ENCODE data around the gene TRMU.

TRMU gene

DNA sequence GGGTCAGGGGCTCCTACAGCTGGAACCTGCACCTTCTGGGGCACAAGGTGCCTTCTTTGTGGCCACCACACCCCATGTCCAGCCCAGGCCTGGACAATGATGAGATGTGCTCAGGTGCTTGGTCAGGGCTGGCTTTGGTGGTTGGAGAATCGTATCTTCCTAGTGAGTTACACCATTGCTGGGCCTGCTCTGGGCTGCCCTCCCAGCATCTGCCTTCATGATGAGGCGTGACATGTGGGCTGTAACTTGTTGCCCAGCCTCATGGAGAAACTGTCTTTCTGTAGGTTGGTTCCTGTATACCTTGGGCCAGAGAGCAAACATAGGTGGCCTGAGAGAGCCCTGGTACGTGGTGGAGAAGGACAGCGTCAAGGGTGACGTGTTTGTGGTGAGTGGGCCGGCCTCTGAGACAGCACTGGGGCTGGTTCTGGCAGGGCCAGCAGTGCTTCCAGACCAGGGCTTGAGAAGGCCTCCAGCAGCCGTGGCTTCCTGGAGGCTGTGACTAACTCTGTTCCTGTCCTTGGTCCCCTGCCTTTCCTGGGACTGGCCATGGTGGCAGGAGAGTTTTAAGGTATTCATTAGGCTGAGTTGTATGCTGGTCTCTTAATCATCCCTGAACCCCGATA, 18.1 kb downstream of the TRMU start:
- Histone ChIP-seq H3K9me3 (ENCODE audit: control insufficient read depth in 1 of 2, low read length in 2 of 2) (no peaks in the 10 kb centered on the region), H3K36me3 (ENCODE audit: control insufficient read depth in 1 of 2, insufficient read depth in 2 of 2, low read length in 2 of 2) (peaks cover 42 to 70% of the 10 kb centered on the region in 2 donors), H3K27me3 (ENCODE audit: low read depth, low read length) (no peaks in the 10 kb centered on the region), H3K27ac (ENCODE audit: low read length) (no peak overlapping the region), H3K4me3 (ENCODE audit: low read depth in 1 of 2, low read length in 2 of 2) (no peak overlapping the region), H3K4me1 (ENCODE audit: control insufficient read depth in 1 of 2, insufficient read depth in 2 of 2, low read length in 2 of 2) (no peaks in the 10 kb centered on the region)

DNA sequence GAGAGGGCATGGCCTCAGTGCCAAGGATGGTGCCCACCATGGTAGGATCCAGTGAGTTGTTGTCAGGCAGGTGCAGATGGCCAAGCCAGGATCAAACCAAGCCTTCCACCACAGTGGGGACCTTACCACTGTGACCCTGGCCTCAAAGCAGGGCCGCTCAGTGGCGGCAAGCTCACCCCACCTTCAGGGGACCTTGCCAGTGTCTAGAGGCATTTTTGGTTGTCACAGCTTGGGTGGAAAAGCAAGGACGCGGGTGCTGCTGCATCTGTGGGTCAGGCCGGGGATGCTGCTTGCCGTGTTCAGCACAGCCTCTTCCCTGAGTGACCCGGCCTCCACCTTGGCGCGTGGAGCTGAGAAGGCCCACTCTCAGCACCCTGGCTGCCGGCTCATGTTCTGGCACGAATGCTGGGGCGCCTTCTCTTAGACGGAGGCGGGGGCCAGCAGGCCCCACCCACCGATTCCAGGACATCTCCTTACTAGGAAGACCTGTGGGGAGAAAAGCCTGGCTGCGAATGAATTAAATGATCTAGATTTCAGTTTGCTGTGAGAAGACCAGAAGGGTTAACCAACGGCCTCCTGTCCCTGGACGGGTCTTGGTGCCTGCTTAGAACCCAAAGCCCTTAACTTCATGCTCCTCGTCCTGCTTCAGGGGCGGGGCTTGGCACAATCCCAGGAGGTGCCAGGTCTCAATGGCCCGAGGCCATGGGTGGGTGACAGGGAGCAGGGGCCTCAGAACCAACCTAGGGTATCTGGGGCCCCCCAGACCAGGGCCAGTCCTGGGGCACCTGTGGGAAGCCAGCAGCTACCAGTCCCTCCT, 18.9 kb downstream of the TRMU start:
- no peaks in the 10 kb centered on the region for H3K4me1 ChIP-seq (ENCODE audit: control insufficient read depth in 1 of 2, insufficient read depth in 2 of 2, low read length in 2 of 2)
- peaks cover 37 to 67% of the 10 kb centered on the region in 2 donors for H3K36me3 ChIP-seq (ENCODE audit: control insufficient read depth in 1 of 2, insufficient read depth in 2 of 2, low read length in 2 of 2)
- H3K27me3 ChIP-seq (ENCODE audit: low read depth, low read length) = no peaks in the 10 kb centered on the region
- H3K4me3 ChIP-seq (ENCODE audit: low read depth in 1 of 2, low read length in 2 of 2) = no peak overlapping the region
- H3K27ac ChIP-seq (ENCODE audit: low read length) = no peak overlapping the region
- H3K9me3 ChIP-seq (ENCODE audit: control insufficient read depth in 1 of 2, low read length in 2 of 2) = no peaks in the 10 kb centered on the region

DNA sequence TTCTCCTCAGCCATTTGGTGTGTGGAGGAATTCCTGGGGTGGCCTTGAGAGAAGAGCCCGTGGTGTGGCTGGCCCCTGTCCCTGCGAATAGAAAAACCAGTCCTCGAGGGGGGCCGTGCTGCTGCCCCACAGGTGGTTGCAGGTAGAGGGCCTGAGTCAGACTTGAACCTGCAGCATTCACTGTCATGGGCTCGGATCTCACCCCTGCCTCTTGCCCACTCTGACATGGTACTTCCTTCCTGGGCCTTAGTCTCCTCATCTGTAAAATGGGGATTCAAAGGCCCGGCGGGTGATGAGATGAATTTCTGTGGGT, 19.4 kb downstream of the TRMU start:
- no peak overlapping the region for H3K4me3 ChIP-seq (ENCODE audit: low read depth in 1 of 2, low read length in 2 of 2)
- H3K27me3 ChIP-seq (ENCODE audit: low read depth, low read length) = no peaks in the 10 kb centered on the region
- H3K4me1 ChIP-seq (ENCODE audit: control insufficient read depth in 1 of 2, insufficient read depth in 2 of 2, low read length in 2 of 2) = no peaks in the 10 kb centered on the region
- no peaks in the 10 kb centered on the region for H3K9me3 ChIP-seq (ENCODE audit: control insufficient read depth in 1 of 2, low read length in 2 of 2)
- H3K27ac ChIP-seq (ENCODE audit: low read length) = no peak overlapping the region
- peaks cover 34 to 67% of the 10 kb centered on the region in 2 donors for H3K36me3 ChIP-seq (ENCODE audit: control insufficient read depth in 1 of 2, insufficient read depth in 2 of 2, low read length in 2 of 2)

GRCh38 chr22:46355369-46355995, 20.0 kb downstream of the TRMU start:
- H3K9me3 ChIP-seq (ENCODE audit: control insufficient read depth in 1 of 2, low read length in 2 of 2) = no peaks in the 10 kb centered on the region
- no peaks in the 10 kb centered on the region for H3K4me1 ChIP-seq (ENCODE audit: control insufficient read depth in 1 of 2, insufficient read depth in 2 of 2, low read length in 2 of 2)
- H3K27ac ChIP-seq (ENCODE audit: low read length) = no peak overlapping the region
- no peaks in the 10 kb centered on the region for H3K27me3 ChIP-seq (ENCODE audit: low read depth, low read length)
- H3K4me3 ChIP-seq (ENCODE audit: low read depth in 1 of 2, low read length in 2 of 2) = no peak overlapping the region
- H3K36me3 ChIP-seq (ENCODE audit: control insufficient read depth in 1 of 2, insufficient read depth in 2 of 2, low read length in 2 of 2) = peaks cover 29 to 65% of the 10 kb centered on the region in 2 donors

- Histone ChIP-seq H3K4me3 (ENCODE audit: low read depth in 1 of 2, low read length in 2 of 2) (no peak overlapping the region), H3K4me1 (ENCODE audit: control insufficient read depth in 1 of 2, insufficient read depth in 2 of 2, low read length in 2 of 2) (no peaks in the 10 kb centered on the region), H3K27ac (ENCODE audit: low read length) (no peak overlapping the region), H3K9me3 (ENCODE audit: control insufficient read depth in 1 of 2, low read length in 2 of 2) (no peaks in the 10 kb centered on the region), H3K27me3 (ENCODE audit: low read depth, low read length) (no peaks in the 10 kb centered on the region), H3K36me3 (ENCODE audit: control insufficient read depth in 1 of 2, insufficient read depth in 2 of 2, low read length in 2 of 2) (peaks cover 24 to 59% of the 10 kb centered on the region in 2 donors)
Measured at GRCh38 chr22:46355996-46356471, 20.5 kb downstream of the TRMU start.

GRCh38 chr22:46356496-46357480, 21.3 kb downstream of the TRMU start:
- Histone ChIP-seq H3K4me3 (ENCODE audit: low read depth in 1 of 2, low read length in 2 of 2) (no peak overlapping the region), H3K9me3 (ENCODE audit: control insufficient read depth in 1 of 2, low read length in 2 of 2) (no peaks in the 10 kb centered on the region), H3K27ac (ENCODE audit: low read length) (no peak overlapping the region), H3K4me1 (ENCODE audit: control insufficient read depth in 1 of 2, insufficient read depth in 2 of 2, low read length in 2 of 2) (no peaks in the 10 kb centered on the region), H3K27me3 (ENCODE audit: low read depth, low read length) (no peaks in the 10 kb centered on the region), H3K36me3 (ENCODE audit: control insufficient read depth in 1 of 2, insufficient read depth in 2 of 2, low read length in 2 of 2) (peaks cover 21 to 52% of the 10 kb centered on the region in 2 donors)

DNA sequence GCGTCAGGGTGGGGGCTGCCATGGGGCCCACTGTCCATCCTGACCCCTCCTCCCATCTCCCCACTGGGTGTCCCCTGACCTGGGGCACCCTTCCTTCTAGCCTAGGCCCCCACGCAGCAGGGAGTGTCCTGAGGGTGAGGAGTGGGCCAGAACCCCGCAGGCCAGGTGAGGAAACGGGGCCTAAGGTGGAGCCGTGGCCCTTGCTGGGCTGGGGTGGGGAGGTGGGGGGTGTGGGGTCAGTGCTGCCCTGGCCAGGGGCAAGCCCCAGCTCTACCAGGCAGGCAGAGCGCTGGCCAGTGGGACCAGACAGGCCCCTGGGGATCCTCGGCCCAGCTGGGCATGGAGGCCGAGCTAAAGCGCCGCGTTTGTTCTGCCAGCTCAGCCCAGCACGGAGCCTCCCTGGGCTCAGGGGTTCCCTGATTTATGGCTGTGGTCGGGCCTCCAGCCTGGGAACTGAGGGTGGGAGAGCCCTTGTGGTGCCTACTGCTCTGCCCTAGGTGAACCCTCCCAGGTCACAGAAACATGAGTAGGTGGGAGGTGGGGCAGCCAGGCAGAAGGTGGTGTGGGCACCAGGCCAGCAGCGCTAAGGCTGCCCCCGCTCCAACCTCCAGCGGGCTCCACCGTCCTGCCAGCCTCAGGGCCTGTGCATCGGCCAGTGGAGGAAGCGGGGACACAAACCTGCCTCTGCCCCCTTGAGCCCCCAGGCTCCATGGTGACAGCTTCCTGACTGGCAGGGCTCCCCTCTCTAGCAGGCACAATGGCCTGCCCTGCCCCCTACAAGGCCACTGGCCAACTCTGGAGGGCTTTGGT, 22.4 kb downstream of the TRMU start:
- no peak overlapping the region for H3K4me3 ChIP-seq (ENCODE audit: low read depth in 1 of 2, low read length in 2 of 2)
- no peaks in the 10 kb centered on the region for H3K27me3 ChIP-seq (ENCODE audit: low read depth, low read length)
- no peaks in the 10 kb centered on the region for H3K4me1 ChIP-seq (ENCODE audit: control insufficient read depth in 1 of 2, insufficient read depth in 2 of 2, low read length in 2 of 2)
- no peaks in the 10 kb centered on the region for H3K9me3 ChIP-seq (ENCODE audit: control insufficient read depth in 1 of 2, low read length in 2 of 2)
- H3K27ac ChIP-seq (ENCODE audit: low read length) = no peak overlapping the region
- H3K36me3 ChIP-seq (ENCODE audit: control insufficient read depth in 1 of 2, insufficient read depth in 2 of 2, low read length in 2 of 2) = peaks cover 11 to 40% of the 10 kb centered on the region in 2 donors

DNA sequence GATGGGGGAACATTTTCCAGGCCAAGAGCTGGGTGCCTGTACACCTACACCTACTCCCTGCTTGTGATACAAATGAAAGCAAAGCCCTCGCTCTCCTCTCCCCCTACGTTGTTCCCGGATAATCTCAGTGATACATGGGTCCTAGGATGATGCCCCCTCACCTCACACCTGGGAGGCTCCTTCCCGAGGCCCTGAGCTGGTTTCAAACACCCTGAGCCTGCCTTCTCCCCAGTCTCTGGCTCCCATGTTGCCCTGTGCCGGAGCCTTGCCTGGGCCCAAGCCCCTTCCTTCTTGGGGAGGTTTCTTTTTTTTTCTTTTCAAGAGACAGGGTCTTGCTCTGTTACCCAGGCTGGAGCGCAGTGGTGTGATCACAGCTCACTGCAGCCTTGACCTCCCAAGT, 23.3 kb downstream of the TRMU start:
- Histone ChIP-seq H3K27ac (ENCODE audit: low read length) (no peak overlapping the region), H3K36me3 (ENCODE audit: control insufficient read depth in 1 of 2, insufficient read depth in 2 of 2, low read length in 2 of 2) (peaks cover 3 to 32% of the 10 kb centered on the region in 2 donors)

GRCh38 chr22:46359362-46359761, 23.8 kb downstream of the TRMU start:
- Histone ChIP-seq H3K4me1 (ENCODE audit: control insufficient read depth in 1 of 2, insufficient read depth in 2 of 2, low read length in 2 of 2) (no peaks in the 10 kb centered on the region), H3K9me3 (ENCODE audit: control insufficient read depth in 1 of 2, low read length in 2 of 2) (no peaks in the 10 kb centered on the region), H3K4me3 (ENCODE audit: low read depth in 1 of 2, low read length in 2 of 2) (no peak overlapping the region), H3K36me3 (ENCODE audit: control insufficient read depth in 1 of 2, insufficient read depth in 2 of 2, low read length in 2 of 2) (peaks cover 0 to 26% of the 10 kb centered on the region in 2 donors), H3K27me3 (ENCODE audit: low read depth, low read length) (no peaks in the 10 kb centered on the region), H3K27ac (ENCODE audit: low read length) (no peak overlapping the region)

More for the DNA sequence above, 23.3 kb downstream of the TRMU start:
- Histone ChIP-seq H3K4me3 (ENCODE audit: low read depth in 1 of 2, low read length in 2 of 2) (no peak overlapping the region), H3K4me1 (ENCODE audit: control insufficient read depth in 1 of 2, insufficient read depth in 2 of 2, low read length in 2 of 2) (no peaks in the 10 kb centered on the region), H3K9me3 (ENCODE audit: control insufficient read depth in 1 of 2, low read length in 2 of 2) (no peaks in the 10 kb centered on the region), H3K27me3 (ENCODE audit: low read depth, low read length) (no peaks in the 10 kb centered on the region)

DNA sequence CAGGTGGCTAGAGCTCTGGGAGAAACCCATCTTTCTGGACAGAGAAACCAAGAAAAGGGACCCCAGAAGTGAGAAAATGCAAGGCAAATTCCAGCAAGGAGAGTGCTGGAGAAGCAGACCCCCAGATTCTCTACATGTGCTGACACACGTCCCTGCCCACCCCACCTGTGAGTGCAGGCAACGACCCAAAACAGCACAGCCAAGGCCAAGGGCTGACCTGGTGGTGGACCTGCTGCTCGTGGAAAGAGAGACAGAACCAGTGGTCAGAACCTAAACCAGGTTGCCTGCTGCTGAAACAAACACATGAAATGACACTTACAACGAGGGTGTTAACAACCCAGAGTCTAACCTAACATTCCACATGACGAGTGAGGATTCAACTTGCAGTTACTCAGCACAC, 24.6 kb downstream of the TRMU start:
- Histone ChIP-seq H3K27me3 (ENCODE audit: low read depth, low read length) (no peaks in the 10 kb centered on the region), H3K27ac (ENCODE audit: low read length) (no peak overlapping the region), H3K9me3 (ENCODE audit: control insufficient read depth in 1 of 2, low read length in 2 of 2) (no peaks in the 10 kb centered on the region), H3K4me3 (ENCODE audit: low read depth in 1 of 2, low read length in 2 of 2) (no peak overlapping the region), H3K36me3 (ENCODE audit: control insufficient read depth in 1 of 2, insufficient read depth in 2 of 2, low read length in 2 of 2) (peaks cover 0 to 19% of the 10 kb centered on the region in 2 donors), H3K4me1 (ENCODE audit: control insufficient read depth in 1 of 2, insufficient read depth in 2 of 2, low read length in 2 of 2) (no peaks in the 10 kb centered on the region)

Measured in muscle layer of duodenum (tissue), 2 donors.